ENCODE data around the gene GLB1L2. TPM values are rescaled to one million over a fixed set of nuclear protein-coding genes. Genes with fewer than 3 reads are reported as not detected.

Gene GLB1L2
- total and polyA plus RNA-seq, 7 experiments from 2014 or later, result 0.26 to 2.4 (median 1.4) TPM

GRCh38 chr11:134288486-134288885, 43.3 kb upstream of the GLB1L2 start:
- ChIA-PET POLR2A (no interaction called here), CTCF (no interaction called here)
- Histone ChIP-seq H3K4me3 (ENCODE audit: low read length) (no peak overlapping the region), H3K9me3 (ENCODE audit: control insufficient read depth in 2 of 3, low read length in 3 of 3) (no peaks in the 10 kb centered on the region), H3K27me3 (ENCODE audit: control insufficient read depth in 2 of 2, insufficient read depth in 2 of 2, low read length in 2 of 2) (no peaks in the 10 kb centered on the region), H3K36me3 (ENCODE audit: control insufficient read depth in 2 of 3, insufficient read depth in 3 of 3, low read length in 3 of 3) (no peaks in the 10 kb centered on the region), H3K4me1 (ENCODE audit: control insufficient read depth in 2 of 2, insufficient read depth in 2 of 2, low read length in 2 of 2) (no peaks in the 10 kb centered on the region), H3K27ac (ENCODE audit: low read depth, low read length) (no peak overlapping the region)
- Mint-ChIP-seq H3K36me3 (no peaks in the 10 kb centered on the region), H3K4me3 (no peak overlapping the region), H3K27me3 (no peaks in the 10 kb centered on the region), H3K9me3 (no peaks in the 10 kb centered on the region), H3K4me1 (no peaks in the 10 kb centered on the region), H3K27ac (no peak overlapping the region)
- DNase-seq (no peak), ATAC-seq (no peak)
- intact Hi-C loops (cut with micrococcal nuclease), result no loop called here

GRCh38 chr11:134289167-134289566, 42.6 kb upstream of the GLB1L2 start:
- Mint-ChIP-seq H3K4me1 (no peaks in the 10 kb centered on the region), H3K9me3 (no peaks in the 10 kb centered on the region), H3K27ac (no peak overlapping the region), H3K36me3 (peaks cover 0 to under 1% (median 0%) of the 10 kb centered on the region in 5 donors), H3K4me3 (no peak overlapping the region), H3K27me3 (no peaks in the 10 kb centered on the region)
- H3K9me3 ChIP-seq (ENCODE audit: control insufficient read depth in 2 of 3, low read length in 3 of 3), result no peaks in the 10 kb centered on the region
- H3K4me3 ChIP-seq (ENCODE audit: low read length), result no peak overlapping the region
- intact Hi-C loops (cut with micrococcal nuclease), result no loop called here
- ChIA-PET CTCF (no interaction called here), POLR2A (no interaction called here)
- DNase-seq, result no peak
- no peaks in the 10 kb centered on the region for H3K27me3 ChIP-seq (ENCODE audit: control insufficient read depth in 2 of 2, insufficient read depth in 2 of 2, low read length in 2 of 2)
- no peak for ATAC-seq
- H3K27ac ChIP-seq (ENCODE audit: low read depth, low read length), result no peak overlapping the region
- H3K36me3 ChIP-seq (ENCODE audit: control insufficient read depth in 2 of 3, insufficient read depth in 3 of 3, low read length in 3 of 3), result no peaks in the 10 kb centered on the region
- H3K4me1 ChIP-seq (ENCODE audit: control insufficient read depth in 2 of 2, insufficient read depth in 2 of 2, low read length in 2 of 2), result no peaks in the 10 kb centered on the region

GRCh38 chr11:134289789-134290188, 42.0 kb upstream of the GLB1L2 start:
- H3K9me3 Mint-ChIP-seq, result no peaks in the 10 kb centered on the region
- peaks cover 0 to 4% (median 0%) of the 10 kb centered on the region in 5 donors for H3K36me3 Mint-ChIP-seq
- no peaks in the 10 kb centered on the region for H3K4me1 Mint-ChIP-seq
- ATAC-seq (no peak), DNase-seq (no peak)
- no peaks in the 10 kb centered on the region for H3K4me1 ChIP-seq (ENCODE audit: control insufficient read depth in 2 of 2, insufficient read depth in 2 of 2, low read length in 2 of 2)
- intact Hi-C loops (cut with micrococcal nuclease), result no loop called here
- no peak overlapping the region for H3K4me3 Mint-ChIP-seq
- no peaks in the 10 kb centered on the region for H3K27me3 Mint-ChIP-seq
- no peaks in the 10 kb centered on the region for H3K27me3 ChIP-seq (ENCODE audit: control insufficient read depth in 2 of 2, insufficient read depth in 2 of 2, low read length in 2 of 2)
- no peak overlapping the region for H3K27ac ChIP-seq (ENCODE audit: low read depth, low read length)
- H3K36me3 ChIP-seq (ENCODE audit: control insufficient read depth in 2 of 3, insufficient read depth in 3 of 3, low read length in 3 of 3), result no peaks in the 10 kb centered on the region
- POLR2A ChIA-PET, result no interaction called here
- H3K9me3 ChIP-seq (ENCODE audit: control insufficient read depth in 2 of 3, low read length in 3 of 3), result no peaks in the 10 kb centered on the region
- CTCF ChIA-PET, result no interaction called here
- H3K27ac Mint-ChIP-seq, result no peak overlapping the region
- no peak overlapping the region for H3K4me3 ChIP-seq (ENCODE audit: low read length)

GRCh38 chr11:134290646-134291045, 41.1 kb upstream of the GLB1L2 start:
- H3K27me3 Mint-ChIP-seq, result no peaks in the 10 kb centered on the region
- DNase-seq (no peak), ATAC-seq (no peak)
- H3K4me3 ChIP-seq (ENCODE audit: low read length), result no peak overlapping the region
- H3K9me3 Mint-ChIP-seq, result no peaks in the 10 kb centered on the region
- no peaks in the 10 kb centered on the region for H3K4me1 Mint-ChIP-seq
- CTCF ChIA-PET, result no interaction called here
- H3K4me3 Mint-ChIP-seq, result no peak overlapping the region
- H3K9me3 ChIP-seq (ENCODE audit: control insufficient read depth in 2 of 3, low read length in 3 of 3), result no peaks in the 10 kb centered on the region
- intact Hi-C loops (cut with micrococcal nuclease), result no loop called here
- no peak overlapping the region for H3K27ac Mint-ChIP-seq
- POLR2A ChIA-PET, result no interaction called here
- H3K36me3 Mint-ChIP-seq, result peaks cover 0 to 4% (median 0%) of the 10 kb centered on the region in 5 donors
- no peaks in the 10 kb centered on the region for H3K36me3 ChIP-seq (ENCODE audit: control insufficient read depth in 2 of 3, insufficient read depth in 3 of 3, low read length in 3 of 3)
- H3K27me3 ChIP-seq (ENCODE audit: control insufficient read depth in 2 of 2, insufficient read depth in 2 of 2, low read length in 2 of 2), result no peaks in the 10 kb centered on the region
- H3K27ac ChIP-seq (ENCODE audit: low read depth, low read length), result no peak overlapping the region
- H3K4me1 ChIP-seq (ENCODE audit: control insufficient read depth in 2 of 2, insufficient read depth in 2 of 2, low read length in 2 of 2), result no peaks in the 10 kb centered on the region

- no peaks in the 10 kb centered on the region for H3K4me1 Mint-ChIP-seq
- H3K36me3 Mint-ChIP-seq, result peaks cover 0 to 6% (median 0%) of the 10 kb centered on the region in 5 donors
- ATAC-seq (no peak), DNase-seq (no peak)
- Histone ChIP-seq H3K9me3 (ENCODE audit: control insufficient read depth in 2 of 3, low read length in 3 of 3) (no peaks in the 10 kb centered on the region), H3K4me3 (ENCODE audit: low read length) (no peak overlapping the region), H3K4me1 (ENCODE audit: control insufficient read depth in 2 of 2, insufficient read depth in 2 of 2, low read length in 2 of 2) (no peaks in the 10 kb centered on the region), H3K36me3 (ENCODE audit: control insufficient read depth in 2 of 3, insufficient read depth in 3 of 3, low read length in 3 of 3) (no peaks in the 10 kb centered on the region), H3K27ac (ENCODE audit: low read depth, low read length) (no peak overlapping the region), H3K27me3 (ENCODE audit: control insufficient read depth in 2 of 2, insufficient read depth in 2 of 2, low read length in 2 of 2) (no peaks in the 10 kb centered on the region)
- ChIA-PET CTCF (no interaction called here), POLR2A (no interaction called here)
- H3K27ac Mint-ChIP-seq, result no peak overlapping the region
- intact Hi-C loops (cut with micrococcal nuclease), result no loop called here
- no peaks in the 10 kb centered on the region for H3K9me3 Mint-ChIP-seq
- no peaks in the 10 kb centered on the region for H3K27me3 Mint-ChIP-seq
- no peak overlapping the region for H3K4me3 Mint-ChIP-seq
Observed at GRCh38 chr11:134291196-134291595, 40.6 kb upstream of the GLB1L2 start.

GRCh38 chr11:134292661-134293060, 39.1 kb upstream of the GLB1L2 start:
- Mint-ChIP-seq H3K9me3 (no peaks in the 10 kb centered on the region), H3K4me1 (no peaks in the 10 kb centered on the region), H3K36me3 (peaks cover 0 to 6% (median 0%) of the 10 kb centered on the region in 5 donors), H3K4me3 (no peak overlapping the region), H3K27ac (no peak overlapping the region), H3K27me3 (no peaks in the 10 kb centered on the region)
- Histone ChIP-seq H3K27ac (ENCODE audit: low read depth, low read length) (no peak overlapping the region), H3K4me1 (ENCODE audit: control insufficient read depth in 2 of 2, insufficient read depth in 2 of 2, low read length in 2 of 2) (no peaks in the 10 kb centered on the region), H3K4me3 (ENCODE audit: low read length) (no peak overlapping the region), H3K27me3 (ENCODE audit: control insufficient read depth in 2 of 2, insufficient read depth in 2 of 2, low read length in 2 of 2) (no peaks in the 10 kb centered on the region), H3K36me3 (ENCODE audit: control insufficient read depth in 2 of 3, insufficient read depth in 3 of 3, low read length in 3 of 3) (no peaks in the 10 kb centered on the region), H3K9me3 (ENCODE audit: control insufficient read depth in 2 of 3, low read length in 3 of 3) (no peaks in the 10 kb centered on the region)
- ATAC-seq (no peak), DNase-seq (no peak)
- CTCF ChIA-PET, result interaction anchor here (1.1 kb wide), 1 partner anchor 17 kb away, joined by 3 read pairs; the partner anchor contains the start of gene GLB1L3
- intact Hi-C loops (cut with micrococcal nuclease), result no loop called here
- POLR2A ChIA-PET, result no interaction called here

- Mint-ChIP-seq H3K4me1 (no peaks in the 10 kb centered on the region), H3K27me3 (no peaks in the 10 kb centered on the region), H3K36me3 (peaks cover 0 to 6% (median 0%) of the 10 kb centered on the region in 5 donors), H3K9me3 (no peaks in the 10 kb centered on the region), H3K27ac (no peak overlapping the region), H3K4me3 (no peak overlapping the region)
- no peaks in the 10 kb centered on the region for H3K9me3 ChIP-seq (ENCODE audit: control insufficient read depth in 2 of 3, low read length in 3 of 3)
- intact Hi-C loops (cut with micrococcal nuclease), result no loop called here
- ChIA-PET CTCF (interaction anchor here (0.6 to 1.1 kb wide), 2 partner anchors 17 to 20 kb away, joined by 3 read pairs; partner anchors contain the start of gene GLB1L3), POLR2A (no interaction called here)
- ATAC-seq (no peak), DNase-seq (no peak)
- no peak overlapping the region for H3K4me3 ChIP-seq (ENCODE audit: low read length)
- H3K27me3 ChIP-seq (ENCODE audit: control insufficient read depth in 2 of 2, insufficient read depth in 2 of 2, low read length in 2 of 2), result no peaks in the 10 kb centered on the region
- H3K36me3 ChIP-seq (ENCODE audit: control insufficient read depth in 2 of 3, insufficient read depth in 3 of 3, low read length in 3 of 3), result no peaks in the 10 kb centered on the region
- H3K4me1 ChIP-seq (ENCODE audit: control insufficient read depth in 2 of 2, insufficient read depth in 2 of 2, low read length in 2 of 2), result no peaks in the 10 kb centered on the region
- no peak overlapping the region for H3K27ac ChIP-seq (ENCODE audit: low read depth, low read length)
Observed at GRCh38 chr11:134293119-134294113, 38.4 kb upstream of the GLB1L2 start.

Data from naive thymus-derived CD4-positive, alpha-beta T cell (primary cell).